ENCODE data around the gene TPO. TPM values are rescaled to one million over a fixed set of nuclear protein-coding genes. Genes with fewer than 3 reads are reported as not detected.

Gene TPO
- total RNA-seq, 1 donor: not detected

DNA sequence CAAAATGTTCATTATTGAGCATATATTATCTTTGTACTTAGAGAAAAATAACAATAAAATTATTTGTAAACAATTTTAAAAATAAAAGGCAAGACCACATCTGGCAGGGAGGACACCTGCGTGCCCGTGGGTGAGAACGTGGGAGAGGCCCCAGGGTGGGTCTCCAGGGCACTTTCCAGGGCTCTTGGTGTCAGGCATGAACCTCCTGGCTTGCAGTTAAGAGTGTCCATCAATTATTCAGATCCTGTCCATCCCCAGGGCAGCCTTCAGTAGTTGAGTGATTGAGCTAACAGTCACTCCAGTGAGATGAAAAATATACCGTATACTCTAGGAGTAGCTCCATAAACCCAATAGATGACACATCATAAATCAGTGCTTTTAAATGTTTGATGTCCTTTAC is 49.7 kb downstream of the TPO start:
- TF ChIP-seq, protein P1, sequence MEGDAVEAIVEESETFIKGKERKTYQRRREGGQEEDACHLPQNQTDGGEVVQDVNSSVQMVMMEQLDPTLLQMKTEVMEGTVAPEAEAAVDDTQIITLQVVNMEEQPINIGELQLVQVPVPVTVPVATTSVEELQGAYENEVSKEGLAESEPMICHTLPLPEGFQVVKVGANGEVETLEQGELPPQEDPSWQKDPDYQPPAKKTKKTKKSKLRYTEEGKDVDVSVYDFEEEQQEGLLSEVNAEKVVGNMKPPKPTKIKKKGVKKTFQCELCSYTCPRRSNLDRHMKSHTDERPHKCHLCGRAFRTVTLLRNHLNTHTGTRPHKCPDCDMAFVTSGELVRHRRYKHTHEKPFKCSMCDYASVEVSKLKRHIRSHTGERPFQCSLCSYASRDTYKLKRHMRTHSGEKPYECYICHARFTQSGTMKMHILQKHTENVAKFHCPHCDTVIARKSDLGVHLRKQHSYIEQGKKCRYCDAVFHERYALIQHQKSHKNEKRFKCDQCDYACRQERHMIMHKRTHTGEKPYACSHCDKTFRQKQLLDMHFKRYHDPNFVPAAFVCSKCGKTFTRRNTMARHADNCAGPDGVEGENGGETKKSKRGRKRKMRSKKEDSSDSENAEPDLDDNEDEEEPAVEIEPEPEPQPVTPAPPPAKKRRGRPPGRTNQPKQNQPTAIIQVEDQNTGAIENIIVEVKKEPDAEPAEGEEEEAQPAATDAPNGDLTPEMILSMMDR (IDR thresholded peaks at IDR 0.05; ENCODE audit: insufficient read depth, low read depth, low read length): no peak
- DNase-seq (ENCODE audit: low read depth): no peak
- H3K4me3 ChIP-seq (ENCODE audit: low read depth, low read length): no peak overlapping the region

DNA sequence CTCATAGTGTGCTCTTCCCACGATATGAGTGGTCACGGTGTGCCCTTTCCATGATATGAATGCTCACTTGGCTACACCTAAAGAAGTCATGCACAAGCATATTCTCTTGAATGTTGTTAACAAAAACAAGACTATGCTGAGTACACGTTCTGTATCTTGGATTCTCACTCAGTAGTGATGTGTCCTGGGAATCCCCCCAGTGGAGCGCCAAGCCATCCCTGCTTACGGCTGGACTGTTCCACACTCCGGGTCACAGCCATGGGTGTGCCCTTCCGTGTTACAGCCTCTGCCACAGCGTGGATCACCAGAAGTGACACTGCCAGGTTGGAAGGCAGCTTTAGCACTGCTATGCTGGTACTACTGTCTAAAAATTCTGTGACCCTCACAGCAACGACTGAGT is 59.1 kb downstream of the TPO start:
- DNase-seq (ENCODE audit: low read depth): no peak
- TF ChIP-seq, protein P1 (IDR thresholded peaks at IDR 0.05; ENCODE audit: insufficient read depth, low read depth, low read length): no peak
- no peak overlapping the region for H3K4me3 ChIP-seq (ENCODE audit: low read depth, low read length)

DNA sequence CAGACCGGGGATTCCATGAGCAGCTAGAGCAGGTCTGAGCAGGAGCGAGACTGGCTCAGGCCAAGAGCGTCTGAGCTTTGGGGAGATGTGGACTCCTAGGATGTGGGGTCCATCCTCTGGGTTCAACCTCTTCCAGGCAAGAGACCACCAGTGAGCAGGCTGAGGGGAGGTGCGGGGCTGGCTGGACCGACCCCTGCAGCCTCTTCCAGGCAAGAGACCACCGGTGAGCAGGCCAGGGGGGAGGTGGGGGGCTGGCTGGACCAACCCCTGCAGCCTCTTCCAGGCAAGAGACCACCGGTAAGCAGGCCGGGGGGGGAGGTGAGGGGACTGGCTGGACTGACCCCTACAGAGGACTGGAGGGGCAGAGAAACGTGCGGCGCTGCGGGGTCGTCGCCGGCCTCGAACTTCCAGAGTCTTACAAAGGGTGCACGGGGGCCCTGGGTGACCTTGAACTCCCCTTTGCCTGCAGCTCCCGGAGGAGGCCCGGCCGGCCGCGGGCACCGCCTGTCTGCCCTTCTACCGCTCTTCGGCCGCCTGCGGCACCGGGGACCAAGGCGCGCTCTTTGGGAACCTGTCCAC is 63.4 kb downstream of the TPO start:
- H3K4me3 ChIP-seq (ENCODE audit: low read depth, low read length): no peak overlapping the region
- DNase-seq (ENCODE audit: low read depth): no peak
- TF ChIP-seq, protein P1 (IDR thresholded peaks at IDR 0.05; ENCODE audit: insufficient read depth, low read depth, low read length): no peak

DNA sequence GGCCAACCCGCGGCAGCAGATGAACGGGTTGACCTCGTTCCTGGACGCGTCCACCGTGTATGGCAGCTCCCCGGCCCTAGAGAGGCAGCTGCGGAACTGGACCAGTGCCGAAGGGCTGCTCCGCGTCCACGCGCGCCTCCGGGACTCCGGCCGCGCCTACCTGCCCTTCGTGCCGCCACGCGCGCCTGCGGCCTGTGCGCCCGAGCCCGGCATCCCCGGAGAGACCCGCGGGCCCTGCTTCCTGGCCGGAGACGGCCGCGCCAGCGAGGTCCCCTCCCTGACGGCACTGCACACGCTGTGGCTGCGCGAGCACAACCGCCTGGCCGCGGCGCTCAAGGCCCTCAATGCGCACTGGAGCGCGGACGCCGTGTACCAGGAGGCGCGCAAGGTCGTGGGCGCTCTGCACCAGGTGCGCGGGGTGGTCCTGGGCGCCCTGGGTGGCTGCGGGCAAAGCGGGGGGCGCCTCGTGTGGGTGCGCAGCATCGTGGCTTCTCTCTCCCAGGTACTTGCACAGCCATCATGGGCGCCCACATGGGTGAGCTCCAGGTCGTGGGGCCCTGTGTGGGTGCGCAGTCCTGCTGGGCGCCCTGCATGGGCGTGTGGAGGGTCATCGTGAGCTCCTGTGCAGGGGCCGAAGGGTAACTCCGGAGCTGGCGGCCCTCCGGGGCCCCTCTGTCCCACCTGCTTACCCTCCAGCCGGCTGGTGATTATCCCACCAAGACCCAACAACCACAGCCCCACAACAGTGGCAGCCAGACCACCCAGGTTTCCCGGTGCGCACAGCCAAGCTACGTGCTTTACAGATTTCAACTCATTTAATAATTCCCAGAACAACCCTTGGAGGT is 64.2 kb downstream of the TPO start:
- no peak for DNase-seq (ENCODE audit: low read depth)
- H3K4me3 ChIP-seq (ENCODE audit: low read depth, low read length): no peak overlapping the region
- TF ChIP-seq, protein P1 (IDR thresholded peaks at IDR 0.05; ENCODE audit: insufficient read depth, low read depth, low read length): no peak

DNA sequence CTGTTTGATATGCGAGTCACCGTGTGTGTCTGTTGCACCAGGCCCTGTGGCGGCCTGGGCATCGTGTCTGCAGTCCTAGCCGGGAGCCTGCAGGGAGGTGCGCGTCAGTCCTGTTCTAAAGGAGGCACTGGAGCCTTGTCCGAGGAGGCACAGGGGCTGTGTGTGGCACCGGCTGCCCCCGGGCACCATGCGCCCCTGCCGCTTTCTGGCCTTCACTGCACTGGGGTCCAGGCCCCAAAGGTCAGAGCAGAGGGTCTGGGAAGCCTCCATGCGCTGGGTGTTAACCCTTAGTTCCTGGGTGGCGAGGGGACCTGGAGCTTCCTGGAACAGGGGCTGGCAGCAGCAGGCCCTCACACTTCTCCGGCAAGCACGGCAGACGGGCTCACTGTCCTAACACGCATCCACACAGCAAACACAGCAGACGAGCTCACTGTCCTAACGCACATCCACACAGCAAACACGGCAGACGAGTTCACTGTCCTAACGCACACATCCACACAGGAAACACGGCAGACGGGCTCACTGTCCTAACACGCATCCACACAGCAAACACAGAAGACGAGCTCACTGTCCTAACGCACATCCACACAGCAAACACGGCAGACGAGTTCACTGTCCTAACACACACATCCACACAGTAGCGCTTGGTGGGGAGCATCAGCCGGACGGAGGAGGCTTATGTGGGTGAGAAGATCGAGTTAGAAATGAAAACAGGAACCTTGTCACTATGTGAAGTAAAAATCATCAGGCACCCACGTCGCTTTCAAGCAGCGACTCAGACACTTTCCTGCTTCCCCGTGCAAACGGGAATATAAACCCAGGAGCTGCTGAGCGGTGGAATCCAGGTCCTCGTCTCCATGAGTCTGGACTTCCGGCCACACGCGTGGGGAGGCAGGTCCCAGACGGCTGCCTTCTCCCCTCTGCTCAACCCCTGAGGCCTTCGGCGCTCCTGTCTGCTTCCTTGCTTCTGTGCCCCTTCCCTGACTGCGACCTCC is 65.3 kb downstream of the TPO start:
- no peak for DNase-seq (ENCODE audit: low read depth)
- TF ChIP-seq, protein P1 (IDR thresholded peaks at IDR 0.05; ENCODE audit: insufficient read depth, low read depth, low read length): no peak

DNA sequence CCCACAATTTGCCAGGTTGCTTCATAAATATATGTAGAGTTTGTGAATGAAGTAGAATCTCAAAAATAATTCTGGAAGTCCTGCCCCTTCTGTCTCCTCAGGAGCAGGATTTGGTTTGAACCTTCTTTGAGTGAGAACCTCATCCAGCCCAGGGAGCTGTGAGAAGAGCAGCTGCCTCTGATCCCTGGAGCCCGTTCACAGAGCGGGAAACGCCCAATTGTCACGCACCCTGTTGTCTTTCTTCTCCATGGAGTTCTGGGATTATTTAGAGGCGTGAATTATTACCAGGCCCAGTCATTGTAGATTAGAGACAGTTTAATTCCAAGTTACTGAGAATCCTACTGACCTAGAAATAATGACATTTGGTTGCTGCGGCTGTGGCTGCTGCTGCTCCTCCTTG is 66.1 kb downstream of the TPO start:
- TF ChIP-seq, protein P1 (IDR thresholded peaks at IDR 0.05; ENCODE audit: insufficient read depth, low read depth, low read length): no peak
- no peak for DNase-seq (ENCODE audit: low read depth)
- no peak overlapping the region for H3K4me3 ChIP-seq (ENCODE audit: low read depth, low read length)

More for the DNA sequence above, 65.3 kb downstream of the TPO start:
- H3K4me3 ChIP-seq (ENCODE audit: low read depth, low read length): no peak overlapping the region
